Measurements from ENCODE around the gene MT3. TPM values are rescaled to one million over a fixed set of nuclear protein-coding genes. Genes with fewer than 3 reads are reported as not detected.
"Not testable (repeated sequence)": the region's sequence is repeated elsewhere in the genome, so short reads cannot be mapped to it uniquely, and the experiment has no call there.

Gene MT3
- total RNA-seq, 3 donors from 2014 or later, result 0.35 TPM; not detected in 2

DNA sequence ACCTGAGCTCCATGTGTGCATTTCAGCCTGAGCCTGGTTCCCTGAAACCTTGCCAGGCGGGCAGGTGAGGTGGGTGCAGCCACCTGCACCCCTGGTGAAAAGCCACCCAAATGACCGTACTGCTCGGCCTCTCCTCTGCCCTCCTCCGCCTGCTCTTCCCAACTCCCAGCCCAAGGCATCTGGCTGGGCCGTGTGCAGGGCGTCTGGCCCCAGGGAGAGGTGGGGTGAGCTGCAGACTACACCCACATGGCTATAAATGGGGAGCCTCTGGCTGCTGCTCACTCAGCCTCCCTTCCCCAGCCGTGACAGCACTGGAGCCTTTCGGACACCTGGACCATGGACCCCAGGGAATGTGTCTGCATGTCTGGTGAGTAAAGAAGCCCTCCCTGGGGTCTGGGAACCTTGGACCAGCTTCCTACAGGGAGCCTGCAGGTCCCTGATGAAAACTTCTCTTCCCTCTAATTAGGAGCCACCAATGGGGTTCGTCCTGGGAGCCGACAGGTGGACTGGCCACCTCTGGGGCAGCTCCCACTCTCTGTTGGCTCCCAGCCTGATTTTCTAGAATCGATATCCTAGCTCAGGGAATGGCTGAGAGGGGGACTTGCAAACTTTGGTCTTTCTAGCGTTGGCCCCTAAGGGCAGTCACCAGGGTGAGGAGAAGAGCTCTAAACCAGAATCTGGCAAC, 24.4 kb upstream of the MT3 start, which contains the start of gene MT4:
Gene MT4 (plus strand): TSS at position 281 of the 685 bp plus-strand sequence. CDS start 56 bp downstream, at position 337.
- H3K9me3 Mint-ChIP-seq, result no peaks in the 10 kb centered on the region
- no peaks in the 10 kb centered on the region for H3K4me1 Mint-ChIP-seq (ENCODE audit: low read depth)
- H3K27me3 Mint-ChIP-seq (ENCODE audit: low read depth), result peaks cover 7% of the 10 kb centered on the region
- DNase-seq (no peak), ATAC-seq (no peak)
- H3K4me3 Mint-ChIP-seq, result no peak within 1 kb of the TSS
- no peaks in the 10 kb centered on the region for H3K36me3 Mint-ChIP-seq (ENCODE audit: insufficient read depth)

- DNase-seq (no peak), ATAC-seq (no peak)
- no peak overlapping the region for H3K4me3 Mint-ChIP-seq
- peaks cover 3% of the 10 kb centered on the region for H3K27me3 Mint-ChIP-seq (ENCODE audit: low read depth)
- no peaks in the 10 kb centered on the region for H3K36me3 Mint-ChIP-seq (ENCODE audit: insufficient read depth)
- no peaks in the 10 kb centered on the region for H3K4me1 Mint-ChIP-seq (ENCODE audit: low read depth)
- peaks cover 6% of the 10 kb centered on the region for H3K9me3 Mint-ChIP-seq
Measured at GRCh38 chr16:56569971-56570370, 19.4 kb upstream of the MT3 start.

DNA sequence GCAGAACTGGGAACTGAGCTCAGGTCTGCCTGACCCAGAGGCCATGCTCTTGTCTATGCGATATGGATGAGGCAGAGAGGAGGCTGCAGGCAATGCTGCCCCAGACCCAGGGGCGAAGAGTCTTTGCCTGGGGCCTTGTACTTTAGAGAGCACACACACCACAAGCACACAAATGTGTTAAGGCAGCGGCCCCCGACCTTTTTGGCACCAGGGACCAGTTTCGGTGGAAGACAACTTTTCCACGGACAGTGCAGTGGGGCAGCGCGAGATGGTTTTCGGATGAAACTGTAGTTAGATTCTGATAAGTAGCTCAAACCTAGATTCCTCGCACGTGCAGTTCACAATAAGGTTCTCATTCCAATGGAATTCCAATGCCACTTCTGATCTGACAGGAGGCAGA, 17.8 kb upstream of the MT3 start:
- DNase-seq, result no peak
- H3K4me3 Mint-ChIP-seq, result no peak overlapping the region
- H3K36me3 Mint-ChIP-seq (ENCODE audit: insufficient read depth), result no peaks in the 10 kb centered on the region
- H3K27me3 Mint-ChIP-seq (ENCODE audit: low read depth), result peaks cover 3% of the 10 kb centered on the region
- no peaks in the 10 kb centered on the region for H3K4me1 Mint-ChIP-seq (ENCODE audit: low read depth)
- no peak for ATAC-seq
- peaks cover 6% of the 10 kb centered on the region for H3K9me3 Mint-ChIP-seq

DNA sequence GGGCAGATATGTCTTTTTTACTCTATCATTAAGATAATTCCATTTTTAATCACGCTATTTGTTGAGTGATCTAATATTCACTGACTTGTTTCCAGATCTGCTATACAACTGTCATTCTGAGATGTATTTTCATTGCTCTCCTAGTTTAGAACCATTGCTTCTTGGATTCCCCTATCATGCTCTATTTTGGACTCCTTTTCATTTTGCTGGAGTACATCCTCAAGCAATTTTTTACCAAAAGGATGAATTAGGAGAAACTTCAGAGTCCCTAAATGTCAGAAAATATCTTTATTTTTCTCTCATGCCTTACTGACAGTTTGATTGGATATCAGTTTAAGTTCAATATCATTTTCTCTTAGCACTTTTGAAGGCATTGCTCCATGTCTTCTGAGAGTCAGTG, 14.7 kb upstream of the MT3 start:
- H3K4me3 Mint-ChIP-seq, result no peak overlapping the region

GRCh38 chr16:56576585-56577299, 12.6 kb upstream of the MT3 start:
- Mint-ChIP-seq H3K27me3 (ENCODE audit: low read depth) (no peaks in the 10 kb centered on the region), H3K4me1 (ENCODE audit: low read depth) (peaks cover 4% of the 10 kb centered on the region), H3K36me3 (ENCODE audit: insufficient read depth) (no peaks in the 10 kb centered on the region), H3K4me3 (no peak overlapping the region), H3K9me3 (peaks cover 6% of the 10 kb centered on the region)
- ATAC-seq, result peak; percentile 100
- peak; percentile 77 for DNase-seq

More for the DNA sequence above, 14.7 kb upstream of the MT3 start:
- ATAC-seq (no peak), DNase-seq (no peak)
- Mint-ChIP-seq H3K9me3 (peaks cover 6% of the 10 kb centered on the region), H3K4me1 (ENCODE audit: low read depth) (peaks cover 4% of the 10 kb centered on the region), H3K36me3 (ENCODE audit: insufficient read depth) (no peaks in the 10 kb centered on the region), H3K27me3 (ENCODE audit: low read depth) (no peaks in the 10 kb centered on the region)

GRCh38 chr16:56577300-56577625, 12.1 kb upstream of the MT3 start:
- peaks cover 4% of the 10 kb centered on the region for H3K4me1 Mint-ChIP-seq (ENCODE audit: low read depth)

GRCh38 chr16:56580391-56581048, 8.8 kb upstream of the MT3 start:
- Mint-ChIP-seq H3K9me3 (no peaks in the 10 kb centered on the region), H3K4me1 (ENCODE audit: low read depth) (peaks cover 4% of the 10 kb centered on the region), H3K4me3 (no peak overlapping the region), H3K27me3 (ENCODE audit: low read depth) (no peaks in the 10 kb centered on the region), H3K36me3 (ENCODE audit: insufficient read depth) (no peaks in the 10 kb centered on the region)
- DNase-seq, result no peak
- ATAC-seq, result no peak

More at GRCh38 chr16:56577300-56577625, 12.1 kb upstream of the MT3 start:
- H3K9me3 Mint-ChIP-seq, result peaks cover 6% of the 10 kb centered on the region
- H3K4me3 Mint-ChIP-seq, result no peak overlapping the region
- H3K36me3 Mint-ChIP-seq (ENCODE audit: insufficient read depth), result no peaks in the 10 kb centered on the region
- ATAC-seq (no peak), DNase-seq (no peak)
- H3K27me3 Mint-ChIP-seq (ENCODE audit: low read depth), result no peaks in the 10 kb centered on the region

- not testable (repeated sequence) for H3K27me3 Mint-ChIP-seq (ENCODE audit: low read depth); H3K36me3 Mint-ChIP-seq (ENCODE audit: insufficient read depth); DNase-seq; ATAC-seq; H3K9me3 Mint-ChIP-seq; H3K4me1 Mint-ChIP-seq (ENCODE audit: low read depth); H3K4me3 Mint-ChIP-seq
Measured at GRCh38 chr16:56582911-56583310, 6.4 kb upstream of the MT3 start.

- Mint-ChIP-seq H3K27me3 (ENCODE audit: low read depth) (peaks cover under 1% of the 10 kb centered on the region), H3K4me1 (ENCODE audit: low read depth) (no peaks in the 10 kb centered on the region), H3K36me3 (ENCODE audit: insufficient read depth) (no peaks in the 10 kb centered on the region), H3K4me3 (no peak overlapping the region), H3K9me3 (no peaks in the 10 kb centered on the region)
- ATAC-seq (no peak), DNase-seq (no peak)
Measured at GRCh38 chr16:56583351-56584168, 5.8 kb upstream of the MT3 start.

GRCh38 chr16:56584276-56584675, 5.1 kb upstream of the MT3 start:
- Mint-ChIP-seq H3K9me3 (no peaks in the 10 kb centered on the region), H3K4me3 (no peak overlapping the region), H3K36me3 (ENCODE audit: insufficient read depth) (no peaks in the 10 kb centered on the region), H3K4me1 (ENCODE audit: low read depth) (peaks cover 4% of the 10 kb centered on the region), H3K27me3 (ENCODE audit: low read depth) (peaks cover 4% of the 10 kb centered on the region)
- no peak for DNase-seq
- no peak for ATAC-seq

DNA sequence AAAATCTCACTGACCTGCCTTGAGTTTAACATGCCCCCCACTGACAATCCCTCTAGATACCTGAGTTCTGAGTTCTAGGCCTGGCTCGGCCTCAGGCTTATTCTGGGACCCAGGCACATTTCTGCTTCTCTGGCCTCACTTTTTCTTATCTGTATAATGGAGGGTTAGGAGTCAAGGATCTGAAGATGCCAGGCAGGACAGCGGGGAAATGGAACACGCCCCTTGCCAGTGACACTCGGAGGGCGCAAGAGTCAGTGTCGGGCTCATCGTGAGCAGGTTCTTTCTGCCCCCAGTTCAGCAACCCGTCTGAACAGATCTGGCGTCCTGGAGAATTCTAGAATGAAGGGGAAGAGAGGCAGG, 567 bp upstream of the MT3 start:
- peaks cover 27% of the 10 kb centered on the region for H3K27me3 Mint-ChIP-seq (ENCODE audit: low read depth)
- no peak for ATAC-seq
- no peaks in the 10 kb centered on the region for H3K36me3 Mint-ChIP-seq (ENCODE audit: insufficient read depth)

GRCh38 chr16:56591377-56592060, 2.2 kb downstream of the MT3 start:
- Mint-ChIP-seq H3K36me3 (ENCODE audit: insufficient read depth) (no peaks in the 10 kb centered on the region), H3K9me3 (no peaks in the 10 kb centered on the region), H3K4me1 (ENCODE audit: low read depth) (peaks cover 12% of the 10 kb centered on the region), H3K4me3 (no peak overlapping the region), H3K27me3 (ENCODE audit: low read depth) (peaks cover 27% of the 10 kb centered on the region)
- no peak for DNase-seq
- no peak for ATAC-seq

More for the DNA sequence above, 567 bp upstream of the MT3 start:
- Mint-ChIP-seq H3K4me3 (peak overlapping the region; percentile 80), H3K4me1 (ENCODE audit: low read depth) (peaks cover 12% of the 10 kb centered on the region), H3K9me3 (no peaks in the 10 kb centered on the region)
- no peak for DNase-seq

DNA sequence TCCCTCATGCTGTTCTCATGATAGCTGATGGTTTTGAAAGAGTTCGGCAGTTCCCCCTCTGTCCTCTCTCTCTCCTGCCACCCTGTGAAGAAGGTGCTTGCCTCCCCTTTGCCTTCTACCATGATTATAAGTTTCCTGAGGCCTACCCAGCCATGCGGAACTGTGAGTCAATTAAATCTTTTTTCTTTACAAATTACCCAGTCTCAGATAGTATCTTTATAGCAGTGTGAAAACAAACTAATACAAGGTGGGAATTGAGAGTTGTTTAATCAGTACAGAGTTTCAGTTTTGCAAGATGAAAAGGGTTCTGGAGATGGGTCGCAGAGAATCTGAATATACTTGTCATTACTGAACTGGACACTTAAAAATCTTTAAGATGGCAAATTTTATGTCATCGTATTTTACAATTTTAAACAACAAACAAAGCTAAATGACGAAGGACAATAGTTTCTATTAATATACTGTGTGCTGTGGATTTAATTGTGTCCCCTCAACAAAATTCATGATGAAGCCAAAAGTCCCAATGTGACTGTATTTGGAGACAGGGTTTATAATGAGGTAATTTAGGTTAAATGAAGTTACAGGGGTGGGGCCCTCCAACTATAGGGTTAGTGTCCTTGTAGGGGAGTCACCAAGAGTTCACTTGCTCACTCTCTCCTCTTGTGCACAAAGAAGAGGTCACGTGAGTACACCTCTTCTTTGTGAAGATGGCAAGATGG, 4.4 kb downstream of the MT3 start:
- H3K27me3 Mint-ChIP-seq (ENCODE audit: low read depth), result peaks cover 25% of the 10 kb centered on the region
- no peaks in the 10 kb centered on the region for H3K9me3 Mint-ChIP-seq
- H3K36me3 Mint-ChIP-seq (ENCODE audit: insufficient read depth), result no peaks in the 10 kb centered on the region
- DNase-seq (no peak), ATAC-seq (no peak)
- no peak overlapping the region for H3K4me3 Mint-ChIP-seq
- H3K4me1 Mint-ChIP-seq (ENCODE audit: low read depth), result peaks cover 12% of the 10 kb centered on the region

All from activated T-cell treated with anti-CD3 and anti-CD28 coated beads, Interleukin-2, amount 50 U/mL, for 4 hours (primary cell).